Activated CD4-positive, CD25-positive, alpha-beta regulatory T cell treated with anti-CD3 and anti-CD28 coated beads, Interleukin-2, amount 50 U/mL, for 16 hours (primary cell): Measurements from ENCODE around the gene IRAK4.
"Not testable (repeated sequence)": the region's sequence is repeated elsewhere in the genome, so short reads cannot be mapped to it uniquely, and the experiment has no call there.

ENCODE experiments used
- DNase-seq: peaks from one replicate; pipeline ENCODE4 v3.0.0-alpha.2; 2020; ENCODE audit warnings: low read depth, low spot score

The IRAK4 gene

GRCh38 chr12:43758728-43759563 lies at the start of gene IRAK4, which contains the start of gene PUS7L:
Gene IRAK4 (plus strand): TSS chr12:43758951. CDS start chr12:43768112, 9,161 bp downstream.
Gene PUS7L (minus strand): TSS chr12:43758790. CDS start chr12:43755245, 3,545 bp downstream.
- peak; percentile 94 for DNase-seq

DNA sequence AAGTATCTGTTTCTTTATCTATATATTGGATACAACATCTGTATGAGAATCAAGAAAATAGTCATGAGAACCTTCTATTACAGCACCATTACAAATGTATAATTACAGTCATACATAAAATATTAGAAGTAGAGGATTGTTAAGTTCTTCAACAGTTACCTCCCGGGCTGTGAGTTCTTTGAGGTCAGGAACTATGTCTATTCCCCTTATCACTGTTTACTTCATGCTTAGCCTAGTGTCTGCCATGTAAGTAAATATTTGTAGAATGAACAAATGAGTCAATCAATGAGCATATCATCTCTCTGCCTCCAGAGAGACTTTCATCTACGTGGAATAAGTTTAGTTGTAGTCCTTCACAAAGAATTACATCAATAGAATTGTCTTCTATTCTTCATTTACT lies 47.4 kb upstream of the IRAK4 start:
- DNase-seq, result no peak

GRCh38 chr12:43722621-43723020 lies 36.1 kb upstream of the IRAK4 start:
- DNase-seq, result no peak

GRCh38 chr12:43723134-43723533 lies 35.6 kb upstream of the IRAK4 start:
- no peak for DNase-seq

GRCh38 chr12:43728117-43728516 lies 30.6 kb upstream of the IRAK4 start:
- no peak for DNase-seq

- DNase-seq, result no peak
These were observed 30.1 kb upstream of the IRAK4 start for GRCh38 chr12:43728698-43729097.

- no peak for DNase-seq
These were observed 28.5 kb upstream of the IRAK4 start for GRCh38 chr12:43730283-43730682.

DNA sequence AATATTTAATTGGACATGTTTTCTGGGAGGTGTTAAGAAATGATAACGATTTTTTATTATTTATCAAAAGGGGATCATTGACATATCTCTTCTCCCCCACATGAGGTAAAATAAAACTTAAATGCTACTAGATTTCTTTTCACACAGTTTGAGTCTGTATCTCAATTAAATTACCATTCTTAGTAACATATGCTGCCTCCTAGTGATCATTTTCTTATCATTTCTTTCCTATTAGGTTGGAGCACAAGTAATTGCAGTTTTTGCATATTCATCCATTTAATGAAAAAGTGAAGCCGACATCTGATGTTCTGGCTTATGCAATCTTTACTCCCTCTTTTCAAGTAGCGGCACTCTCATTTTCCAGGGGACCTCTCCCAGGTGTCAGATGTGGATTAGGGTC lies 25.1 kb upstream of the IRAK4 start:
- no peak for DNase-seq

DNA sequence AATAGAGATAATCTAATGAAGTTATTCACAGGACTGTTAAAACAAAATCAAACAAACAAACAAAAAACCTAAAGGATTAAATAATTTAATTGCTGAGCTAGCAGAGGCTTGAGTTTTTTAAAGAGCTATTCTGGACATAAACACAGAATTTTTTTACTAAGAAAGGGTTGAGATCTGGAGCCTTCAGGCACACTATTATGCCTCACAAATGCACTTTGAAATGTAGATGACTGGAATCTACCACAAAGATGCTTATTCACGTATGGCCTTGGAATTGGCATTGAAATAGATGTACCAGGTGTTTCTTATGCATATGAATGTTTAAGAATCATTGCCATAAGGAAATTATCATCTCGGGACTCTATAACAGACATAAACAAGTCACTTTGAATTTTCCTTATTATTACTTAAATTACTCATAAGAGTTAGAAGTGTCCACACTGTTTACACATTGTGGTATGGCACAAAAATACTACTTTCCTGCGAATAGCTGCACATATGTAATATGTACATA lies 21.8 kb upstream of the IRAK4 start:
- DNase-seq, result no peak

DNA sequence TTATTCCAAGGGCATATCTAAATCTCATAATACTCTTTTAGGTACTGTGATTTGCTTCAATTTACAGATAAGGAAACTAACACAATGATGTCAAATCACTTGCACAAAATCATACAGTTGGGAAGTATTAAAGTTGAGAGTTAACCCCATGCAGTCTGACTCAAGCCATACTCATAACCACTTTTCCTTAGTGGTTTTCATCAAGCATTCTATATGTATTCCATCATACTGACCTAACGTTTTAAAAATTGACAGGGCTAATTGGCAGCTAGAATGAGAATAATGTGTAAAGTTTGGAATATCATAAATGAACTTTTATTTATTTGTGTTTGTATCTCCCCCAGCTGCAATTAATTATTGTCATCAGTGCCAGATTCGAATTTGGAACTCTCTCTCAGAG lies 21.1 kb upstream of the IRAK4 start:
- no peak for DNase-seq

- no peak for DNase-seq
These were observed 18.1 kb upstream of the IRAK4 start for GRCh38 chr12:43740511-43741100.

DNA sequence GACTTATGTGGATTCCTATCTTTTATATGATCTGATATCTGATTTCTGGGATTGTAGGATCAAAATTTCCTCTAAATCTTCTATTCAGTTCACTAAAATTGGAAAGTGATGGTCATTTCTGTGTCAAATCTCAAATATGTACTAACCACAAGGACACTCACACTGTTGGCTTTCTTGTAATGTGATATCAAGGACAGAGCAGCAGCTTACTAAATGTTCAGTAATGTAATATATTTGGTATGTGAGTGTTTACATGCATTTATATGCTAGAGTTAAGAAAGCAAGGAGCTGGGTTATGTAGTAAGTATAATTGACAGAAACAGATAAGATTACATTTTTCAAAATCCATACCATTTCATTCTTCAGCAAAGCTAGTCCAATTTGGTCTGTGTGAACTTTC lies 16.6 kb upstream of the IRAK4 start:
- DNase-seq, result no peak

DNA sequence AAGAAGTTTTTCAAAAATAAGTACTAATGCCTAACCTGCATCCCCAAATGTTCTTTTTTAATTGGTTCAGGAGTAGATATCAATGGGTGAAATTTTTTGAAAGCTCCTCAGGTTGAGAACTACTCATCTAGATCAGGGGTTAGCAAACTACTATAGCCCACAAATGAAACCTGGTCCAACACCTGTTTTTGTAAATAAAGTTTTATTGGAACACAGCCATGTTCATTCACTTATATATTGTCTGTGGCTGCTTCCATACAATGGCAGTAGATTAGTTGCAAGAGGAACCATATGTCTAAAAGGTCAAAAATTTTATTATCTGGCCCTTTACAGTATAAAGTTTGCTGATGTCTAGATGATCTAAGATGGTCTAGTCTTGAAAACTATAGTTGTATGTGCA lies 13.9 kb upstream of the IRAK4 start:
- no peak for DNase-seq

DNA sequence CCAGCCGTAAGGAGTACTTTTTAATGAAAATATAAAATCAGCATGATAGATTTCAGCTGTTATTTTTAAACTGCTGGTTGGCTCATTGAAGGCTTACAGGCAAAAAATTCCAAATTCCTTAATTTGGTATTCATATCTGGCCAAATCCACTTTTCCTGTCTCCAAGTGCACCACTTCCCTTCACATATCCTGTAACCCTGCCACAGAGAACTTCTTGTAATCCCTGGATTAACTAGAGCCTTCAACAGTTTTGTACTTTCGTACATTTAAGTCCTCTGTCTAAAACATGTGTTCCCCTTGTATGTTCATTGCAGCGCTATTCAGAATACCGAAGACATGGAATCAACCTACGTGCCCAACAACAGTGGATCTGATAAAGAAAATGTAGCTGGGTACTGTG lies 9.7 kb upstream of the IRAK4 start:
- DNase-seq, result no peak

DNA sequence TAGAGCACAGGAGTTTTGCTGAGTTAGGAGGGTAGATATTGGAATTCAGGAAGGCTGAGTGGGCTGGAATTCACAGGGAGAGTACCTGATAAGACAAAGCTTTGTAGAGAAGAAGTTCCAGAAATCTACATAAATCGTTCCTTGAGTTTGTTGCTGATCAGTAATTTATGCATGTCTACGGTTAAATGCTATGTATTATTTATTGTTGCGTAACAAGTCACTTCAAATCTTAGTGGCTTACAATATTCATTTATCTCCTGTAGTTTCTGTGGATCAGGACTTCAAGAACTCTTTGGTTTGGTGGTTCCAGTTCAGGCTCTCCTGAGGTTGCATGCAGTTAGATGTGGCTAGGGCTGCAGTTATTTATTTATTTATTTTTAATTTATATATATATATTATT lies 7.9 kb upstream of the IRAK4 start:
- no peak for DNase-seq

DNA sequence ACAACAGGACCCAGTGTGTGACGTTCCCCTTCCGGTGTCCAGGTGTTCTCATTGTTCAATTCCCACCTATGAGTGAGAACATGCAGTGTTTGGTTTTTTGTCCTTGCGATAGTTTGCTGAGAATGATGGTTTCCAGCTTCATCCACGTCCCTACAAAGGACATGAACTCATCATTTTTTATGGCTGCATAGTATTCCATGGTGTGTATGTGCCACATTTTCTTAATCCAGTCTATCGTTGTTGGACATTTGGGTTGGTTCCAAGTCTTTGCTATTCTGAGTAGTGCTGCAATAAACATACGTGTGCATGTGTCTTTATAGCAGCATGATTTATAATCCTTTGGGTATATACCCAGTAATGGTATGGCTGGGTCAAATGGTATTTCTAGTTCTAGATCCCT lies 7.4 kb upstream of the IRAK4 start:
- DNase-seq, result not testable (repeated sequence)

DNA sequence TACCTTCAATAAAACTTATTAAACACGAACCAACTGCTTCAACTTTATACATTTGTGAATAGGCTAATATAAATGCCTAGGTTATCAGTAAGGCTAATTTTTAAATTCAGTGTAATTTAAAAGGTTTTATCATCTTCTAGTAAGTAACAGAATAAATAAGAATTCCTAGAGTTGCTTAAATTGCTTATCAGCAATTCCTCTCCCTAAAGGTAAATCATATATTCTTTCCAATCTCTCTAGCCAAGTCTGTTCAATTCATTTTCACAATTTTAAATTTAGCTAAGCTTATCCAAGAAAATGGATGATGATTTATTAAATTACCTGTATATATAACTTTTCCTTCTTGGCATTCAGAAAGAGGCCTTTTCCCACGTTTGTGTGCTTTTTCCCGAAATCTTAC lies 4.7 kb upstream of the IRAK4 start:
- DNase-seq, result no peak

- no peak for DNase-seq
These were observed 464 bp upstream of the IRAK4 start for GRCh38 chr12:43758247-43758727.

DNA sequence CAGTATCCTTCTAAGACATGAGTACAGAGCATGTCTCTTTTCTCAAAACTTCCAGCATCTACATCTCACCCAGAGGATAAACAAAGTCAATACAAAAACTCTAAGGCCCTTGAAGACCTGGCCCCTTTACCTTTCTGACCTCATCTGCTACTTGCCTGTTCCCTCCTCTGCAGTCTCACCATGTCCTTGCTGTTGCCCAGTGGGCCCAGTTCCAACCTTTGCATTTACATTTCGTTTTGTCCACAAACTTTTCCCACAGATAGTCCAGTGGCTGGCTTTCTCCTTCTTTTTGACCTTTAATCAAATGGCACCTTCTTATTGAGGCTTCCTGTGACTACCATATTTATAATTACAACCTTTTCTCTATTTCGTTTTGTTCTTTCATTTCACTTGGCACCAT lies 1.6 kb downstream of the IRAK4 start:
- no peak for DNase-seq

DNA sequence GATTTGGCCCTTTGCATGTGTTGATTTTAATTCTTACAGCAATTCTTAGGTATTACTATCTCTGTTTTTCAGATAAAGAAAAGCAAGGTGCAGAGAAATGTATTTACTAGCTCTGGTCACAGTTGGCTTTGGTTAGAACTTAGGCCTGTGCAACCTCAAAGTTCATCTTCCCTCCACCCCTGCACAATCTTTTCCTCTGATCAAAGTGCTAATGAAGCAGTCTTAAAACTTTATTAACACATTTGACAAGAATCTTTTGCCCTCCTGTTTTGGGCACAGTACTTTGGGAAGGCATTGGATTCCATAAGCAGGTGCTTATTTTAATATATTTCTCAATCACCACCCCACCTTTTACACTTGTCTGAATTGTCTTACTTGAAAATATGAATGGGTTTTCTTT lies 2.7 kb downstream of the IRAK4 start:
- no peak for DNase-seq

DNA sequence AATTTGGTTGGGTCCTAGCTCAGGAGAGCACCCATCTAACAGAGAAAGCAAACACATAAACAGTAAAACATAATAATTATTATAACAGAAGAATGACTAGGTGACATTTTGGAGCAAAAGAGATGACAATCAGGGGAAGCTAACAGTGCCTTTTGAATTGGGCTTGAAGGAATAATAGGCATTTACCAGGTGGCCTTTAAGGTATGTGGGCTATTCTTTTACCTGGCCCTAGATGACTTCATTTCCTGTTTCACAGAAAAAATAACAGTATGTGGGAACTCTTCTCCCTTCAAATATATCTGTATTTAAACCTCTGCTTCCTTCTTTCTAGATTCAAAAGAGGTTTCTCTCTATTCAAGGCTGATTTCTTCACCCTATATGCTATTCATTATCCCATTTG lies 3.8 kb downstream of the IRAK4 start:
- no peak for DNase-seq

GRCh38 chr12:43763769-43764168 lies 5.0 kb downstream of the IRAK4 start:
- no peak for DNase-seq

- no peak for DNase-seq
These were observed 5.8 kb downstream of the IRAK4 start for GRCh38 chr12:43764528-43764927.
